ENCODE data around the gene PTDSS2. TPM values are rescaled to one million over a fixed set of nuclear protein-coding genes. Genes with fewer than 3 reads are reported as not detected.
A peak's percentile ranks its signal among the peaks of the same experiment; 100 is the strongest.

Gene PTDSS2
- polyA plus RNA-seq (2011; rRNA removed) (23.4 and 28.9 TPM in 2 replicates), polyA plus RNA-seq (2017; fragmentation: RNase III; extraction: RNeasy Plus Mini Kit Qiagen cat#74134 plus additional on column Dnase treatment) (34.3 to 39.4 TPM (median 38.9 TPM) in 3 replicates), polyA minus RNA-seq (2011; rRNA and poly(A)+ RNA removed) (40.7 and 47.5 TPM in 2 replicates)
- polyA plus RNA-seq (2012; cell fraction: cytosol; rRNA removed): 43.5 and 48.7 TPM in 2 replicates
- polyA plus RNA-seq (2012; cell fraction: nucleus; rRNA removed): 275 TPM in 2 replicates

- POLR2A ChIA-PET: interaction anchor here (0.7 to 2.2 kb wide), 6 partner anchors 43 to 243 kb away, joined by 3 to 18 read pairs (median 5); partner anchors contain the start of genes BET1L, RIC8A and RNH1
- TF ChIP-seq POLR2A (IDR thresholded peaks at IDR 0.05; ENCODE audit: low read length) (peak; percentile 80), GATA3 (IDR thresholded peaks at IDR 0.05; ENCODE audit: borderline replicate concordance) (peak; percentile 30; the same call in 1 of the 2 replicates), ZNF302 (CRISPR knock-in tag; IDR thresholded peaks at IDR 0.05) (no peak), TP53 (CRISPR knock-in tag; IDR thresholded peaks at IDR 0.05) (no peak), NFE2L2 (conservative IDR thresholded peaks at IDR 0.05; ENCODE audit: low read length) (no peak), HOXB13 (CRISPR knock-in tag; IDR thresholded peaks at IDR 0.05; ENCODE audit: low read depth) (no peak), MAX (IDR thresholded peaks at IDR 0.05) (peak; percentile 74), RAD21 (conservative IDR thresholded peaks at IDR 0.05 in 1 of 2, IDR thresholded peaks at IDR 0.05 in 1 of 2) (no peak), NPAS2 (CRISPR knock-in tag; IDR thresholded peaks at IDR 0.05; ENCODE audit: borderline replicate concordance) (no peak), CBX8 (IDR thresholded peaks at IDR 0.05) (no peak), BCL3 (IDR thresholded peaks at IDR 0.05) (peak; percentile 56; the same call in 1 of the 3 replicates), ZSCAN20 (CRISPR knock-in tag; IDR thresholded peaks at IDR 0.05) (no peak), E2F6 (IDR thresholded peaks at IDR 0.05; ENCODE audit: borderline replicate concordance, low read depth) (peak; percentile 48; the same call in 1 of the 2 replicates), EHMT2 (IDR thresholded peaks at IDR 0.05; ENCODE audit: low read depth) (no peak), FOSL2 (IDR thresholded peaks at IDR 0.05) (no peak), FOSL2 (CRISPR knock-in tag; IDR thresholded peaks at IDR 0.05) (no peak), ZC3H11A (IDR thresholded peaks at IDR 0.05) (no peak), NR3C1 (IDR thresholded peaks at IDR 0.05) (no peak), ELK1 (IDR thresholded peaks at IDR 0.05; ENCODE audit: low read depth, low read length) (no peak), SMC3 (IDR thresholded peaks at IDR 0.05) (no peak), RFX5 (IDR thresholded peaks at IDR 0.05) (no peak), USF2 (IDR thresholded peaks at IDR 0.05) (no peak), HDAC2 (IDR thresholded peaks at IDR 0.05) (no peak), MAFK (IDR thresholded peaks at IDR 0.05; ENCODE audit: partially characterized antibody) (no peak), RNF2 (IDR thresholded peaks at IDR 0.05; ENCODE audit: borderline replicate concordance, low read depth) (no peak), MAZ (IDR thresholded peaks at IDR 0.05; ENCODE audit: borderline replicate concordance, low read depth, low read length) (0 out of 2 replicates have a peak, but pooled peaks have one; percentile 27), ZFP36 (IDR thresholded peaks at IDR 0.05; ENCODE audit: borderline replicate concordance, partially characterized antibody) (no peak), FOXS1 (CRISPR knock-in tag; IDR thresholded peaks at IDR 0.05) (no peak), CTCF (IDR thresholded peaks at IDR 0.05) (no peak), PBX3 (IDR thresholded peaks at IDR 0.05) (peak; percentile 52; the same call in 1 of the 2 replicates), ESRRA (IDR thresholded peaks at IDR 0.05; ENCODE audit: borderline replicate concordance, low read length) (no peak), HOXB5 (CRISPR knock-in tag; IDR thresholded peaks at IDR 0.05) (no peak), CHD4 (IDR thresholded peaks at IDR 0.05; ENCODE audit: borderline replicate concordance) (no peak)
Measured at GRCh38 chr11:449889-450808, at the start of gene PTDSS2. Gene PTDSS2, plus strand, starts transcription at chr11:450279. Its CDS starts 177 bp downstream, at chr11:450456.

More at GRCh38 chr11:449889-450808, at the start of gene PTDSS2:
- WGBS (ENCODE audit: missing lambda C conversion rate): under 1% methylated on average over 49 of the region's 108 CpGs
- Histone ChIP-seq H3K4me1 (peaks cover 18% of the 10 kb centered on the region), H3K4me2 (peak within 1 kb of the TSS; percentile 84), H3K9me3 (no peaks in the 10 kb centered on the region), H3K27ac (peak within 1 kb of the TSS; percentile 86 to 93), H3K4me3 (peak within 1 kb of the TSS; percentile 98)
- ATAC-seq (peak; percentile 83 to 89), DNase-seq (ENCODE audit: low read depth in 1 of 2, low spot score in 1 of 2) (peak; percentile 89 to 97), FAIRE-seq (peak; percentile 13)
- CTCF ChIA-PET: interaction anchor here (0.8 to 8.4 kb wide), 16 partner anchors 12 to 216 kb away, joined by 3 to 112 read pairs (median 8); no protein-coding TSS in a partner anchor
